K562 (cell line): ENCODE measurements around the gene AIFM3. TPM values are rescaled to one million over a fixed set of nuclear protein-coding genes. Genes with fewer than 3 reads are reported as not detected.
A peak's percentile ranks its signal among the peaks of the same experiment; 100 is the strongest.

ENCODE experiments used
- CTBP1 ChIP-seq: fragments of 450-650 bp; IDR thresholded peaks from 2 replicates; pipeline ENCODE4 v1.6.1; 2016; ENCODE audit warnings: borderline replicate concordance
- EHMT2 ChIP-seq: fragments of 450-650 bp; IDR thresholded peaks from 2 replicates; pipeline ENCODE4 v1.6.1; 2018; ENCODE audit warnings: antibody characterized with exemption
- EP400 ChIP-seq: fragments of 450-650 bp; IDR thresholded peaks from 2 replicates; pipeline ENCODE4 v1.6.1; 2017; ENCODE audit warnings: antibody characterized with exemption, mild to moderate bottlenecking, moderate library complexity
- HDAC6 ChIP-seq: IDR thresholded peaks from 2 replicates; pipeline ENCODE4 v1.6.1; 2012; ENCODE audit warnings: low read depth, mild to moderate bottlenecking, control low read depth, inconsistent platforms, low read length, moderate library complexity
- HSF4 ChIP-seq: fragments of 250-450 bp; sonication (Bioruptor Pico); IDR thresholded peaks from 2 replicates; pipeline ENCODE4 v2.1.2; 2022; ENCODE audit warnings: mild to moderate bottlenecking, moderate library complexity, borderline replicate concordance
- ILK ChIP-seq: fragments of 450-650 bp; IDR thresholded peaks from 2 replicates; pipeline ENCODE4 v1.6.1; 2016; ENCODE audit warnings: missing genetic modification characterization, low read depth, mild to moderate bottlenecking, missing compliant biosample characterization, moderate library complexity, borderline replicate concordance
- PCBP1 ChIP-seq: fragments of 200-400 bp; formaldehyde crosslinking; IDR thresholded peaks from 2 replicates; pipeline ENCODE4 v1.6.1; 2018; ENCODE audit warnings: mild to moderate bottlenecking, low read depth, low read length; ENCODE audit not compliant: poor library complexity, severe bottlenecking
- PHB2 ChIP-seq: fragments of 450-650 bp; IDR thresholded peaks from 2 replicates; pipeline ENCODE4 v1.6.1; 2017; ENCODE audit warnings: low read depth
- RFX1 ChIP-seq: fragments of 450-650 bp; IDR thresholded peaks from 2 replicates; pipeline ENCODE4 v1.6.1; 2016; ENCODE audit warnings: mild to moderate bottlenecking, moderate library complexity
- SETDB1 ChIP-seq: IDR thresholded peaks from one replicate; pipeline ENCODE4 v1.6.1; 2012; ENCODE audit warnings: low read length, control low read depth, inconsistent platforms
- SMARCA4 ChIP-seq: fragments of 450-650 bp; IDR thresholded peaks from 2 replicates; pipeline ENCODE4 v1.6.1; 2016
- ZFP1 ChIP-seq: fragments of 450-650 bp; formaldehyde crosslinking; IDR thresholded peaks from 2 replicates; pipeline ENCODE4 v1.4.0; 2020; ENCODE audit warnings: mild to moderate bottlenecking, mixed read lengths
- ZNF830 ChIP-seq: fragments of 250-450 bp; sonication (Bioruptor Pico); IDR thresholded peaks from 2 replicates; pipeline ENCODE4 v1.5.0; 2021; ENCODE audit warnings: mild to moderate bottlenecking
- polyA plus RNA-seq, 8 experiments: library from polyadenylated mRNA; depleted of rRNA in 4 of 8; stranded (reverse) in 5 of 8; unstranded in 3 of 8; fragments of >200 nt; fragmentation: Nextera tagmentation in 2 of 8; fragmentation: Illumina TruSeq in 1 of 8; extraction: Ambion mirVana in 2 of 8; extraction: Trizol in 1 of 8; gene quantifications; 2 replicates each; pipeline versions ENCODE4 v1.2.1 to v1.2.3, GENCODE V29; 2011 to 2014; ENCODE audit warnings: inconsistent platforms in 1 of 8, missing spikeins in 1 of 8
- total RNA-seq, 7 experiments: library from RNA; depleted of rRNA in 6 of 7; stranded (reverse); fragments of >200 nt in 6 of 7; fragmentation: Illumina TruSeq in 2 of 7; extraction: Trizol in 2 of 7; gene quantifications; 2 replicates each; pipeline versions ENCODE4 v1.2.1 to v1.2.3, GENCODE V29; 2011 to 2021; ENCODE audit warnings: low replicate concordance in 1 of 7
- TF ChIP-seq, protein P1 (sequence below): sonication (generic); IDR thresholded peaks from 2 replicates; pipeline ENCODE4 v1.6.1; 2016
- TF ChIP-seq, protein P2 (sequence below): fragments of 250-450 bp; sonication (Bioruptor Pico); IDR thresholded peaks from 2 replicates; pipeline ENCODE4 v1.5.1; 2021; ENCODE audit warnings: mild to moderate bottlenecking
- TF ChIP-seq, protein P3 (sequence below): sonication (generic); formaldehyde crosslinking; IDR thresholded peaks from 2 replicates; pipeline ENCODE4 v1.8.1; 2023; ENCODE audit warnings: mild to moderate bottlenecking, missing genetic modification reagents
- TF ChIP-seq, protein P4 (sequence below): fragments of 450-650 bp; IDR thresholded peaks from 2 replicates; pipeline ENCODE4 v1.6.1; 2014; ENCODE audit warnings: low read depth, mild to moderate bottlenecking, moderate library complexity, borderline replicate concordance
- TF ChIP-seq, protein P5 (sequence below): fragments of 250-450 bp; sonication (Bioruptor Pico); IDR thresholded peaks from 2 replicates; pipeline ENCODE4 v1.5.0; 2021
- TF ChIP-seq, protein P6 (sequence below), 2 experiments: fragments of 250-450 bp in 1 of 2; fragments of 450-650 bp in 1 of 2; sonication (Bioruptor Pico) in 1 of 2; IDR thresholded peaks; 2 replicates each; pipeline versions ENCODE4 v1.6.1 to v1.8.0; 2016 to 2021; ENCODE audit warnings: mild to moderate bottlenecking in 2 of 2, moderate library complexity in 2 of 2, missing compliant biosample characterization in 1 of 2, missing genetic modification characterization in 1 of 2

Gene AIFM3
- total and polyA plus RNA-seq, 9 of the 15 experiments (the other 6 are each of a cell fraction or from before 2014, with no cell fraction given) = 0.03 to 0.20 (median 0.07) TPM; not detected in 1

DNA sequence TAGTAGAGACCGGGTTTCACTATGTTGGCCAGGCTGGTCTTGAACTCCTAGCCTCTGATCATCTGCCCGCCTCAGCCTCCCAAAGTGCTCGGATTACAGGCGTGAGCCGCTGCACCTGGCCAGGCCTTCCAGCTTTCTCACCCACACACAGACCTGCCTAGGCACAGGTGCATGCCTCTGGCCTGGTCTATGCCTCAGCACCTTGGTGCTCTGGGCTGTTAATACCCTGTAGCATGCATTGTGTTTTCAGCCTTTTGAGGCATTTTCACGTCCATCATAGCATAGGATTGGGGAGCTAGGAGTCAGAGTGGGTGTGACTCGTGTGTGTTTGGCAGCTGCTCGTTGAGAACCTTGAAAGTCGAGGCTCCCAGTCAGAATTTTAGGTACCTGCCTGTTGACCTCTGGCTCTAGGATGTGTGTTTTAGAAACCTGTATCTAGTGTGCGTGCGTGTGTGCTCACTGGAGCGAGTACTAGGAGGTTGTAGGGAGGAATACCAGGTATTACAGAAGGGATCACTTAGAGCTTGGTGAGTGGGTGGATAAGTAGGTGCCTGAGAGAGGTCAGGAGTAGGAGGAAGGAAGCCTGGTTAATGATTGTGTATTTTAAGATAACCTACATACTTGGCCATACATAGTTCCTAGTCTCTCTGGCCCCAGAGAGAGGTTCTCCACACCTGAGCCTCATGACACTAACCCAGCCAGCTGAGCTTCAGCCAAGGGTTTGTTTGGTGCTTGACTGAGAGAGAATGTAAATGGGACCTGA, 29.8 kb upstream of the AIFM3 start (continued):
- TF ChIP-seq, protein P1, sequence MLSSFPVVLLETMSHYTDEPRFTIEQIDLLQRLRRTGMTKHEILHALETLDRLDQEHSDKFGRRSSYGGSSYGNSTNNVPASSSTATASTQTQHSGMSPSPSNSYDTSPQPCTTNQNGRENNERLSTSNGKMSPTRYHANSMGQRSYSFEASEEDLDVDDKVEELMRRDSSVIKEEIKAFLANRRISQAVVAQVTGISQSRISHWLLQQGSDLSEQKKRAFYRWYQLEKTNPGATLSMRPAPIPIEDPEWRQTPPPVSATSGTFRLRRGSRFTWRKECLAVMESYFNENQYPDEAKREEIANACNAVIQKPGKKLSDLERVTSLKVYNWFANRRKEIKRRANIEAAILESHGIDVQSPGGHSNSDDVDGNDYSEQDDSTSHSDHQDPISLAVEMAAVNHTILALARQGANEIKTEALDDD = peak; percentile 94
- TF ChIP-seq, protein P2, sequence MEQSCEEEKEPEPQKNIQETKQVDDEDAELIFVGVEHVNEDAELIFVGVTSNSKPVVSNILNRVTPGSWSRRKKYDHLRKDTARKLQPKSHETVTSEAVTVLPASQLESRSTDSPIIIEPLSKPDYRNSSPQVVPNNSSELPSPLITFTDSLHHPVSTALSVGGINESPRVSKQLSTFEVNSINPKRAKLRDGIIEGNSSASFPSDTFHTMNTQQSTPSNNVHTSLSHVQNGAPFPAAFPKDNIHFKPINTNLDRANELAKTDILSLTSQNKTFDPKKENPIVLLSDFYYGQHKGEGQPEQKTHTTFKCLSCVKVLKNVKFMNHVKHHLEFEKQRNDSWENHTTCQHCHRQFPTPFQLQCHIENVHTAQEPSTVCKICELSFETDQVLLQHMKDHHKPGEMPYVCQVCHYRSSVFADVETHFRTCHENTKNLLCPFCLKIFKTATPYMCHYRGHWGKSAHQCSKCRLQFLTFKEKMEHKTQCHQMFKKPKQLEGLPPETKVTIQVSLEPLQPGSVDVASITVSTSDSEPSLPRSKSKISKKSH (CRISPR knock-in tag) = no peak
- no peak for TF ChIP-seq PHB2
- no peak for TF ChIP-seq HSF4 (CRISPR knock-in tag)
- TF ChIP-seq, protein P3, sequence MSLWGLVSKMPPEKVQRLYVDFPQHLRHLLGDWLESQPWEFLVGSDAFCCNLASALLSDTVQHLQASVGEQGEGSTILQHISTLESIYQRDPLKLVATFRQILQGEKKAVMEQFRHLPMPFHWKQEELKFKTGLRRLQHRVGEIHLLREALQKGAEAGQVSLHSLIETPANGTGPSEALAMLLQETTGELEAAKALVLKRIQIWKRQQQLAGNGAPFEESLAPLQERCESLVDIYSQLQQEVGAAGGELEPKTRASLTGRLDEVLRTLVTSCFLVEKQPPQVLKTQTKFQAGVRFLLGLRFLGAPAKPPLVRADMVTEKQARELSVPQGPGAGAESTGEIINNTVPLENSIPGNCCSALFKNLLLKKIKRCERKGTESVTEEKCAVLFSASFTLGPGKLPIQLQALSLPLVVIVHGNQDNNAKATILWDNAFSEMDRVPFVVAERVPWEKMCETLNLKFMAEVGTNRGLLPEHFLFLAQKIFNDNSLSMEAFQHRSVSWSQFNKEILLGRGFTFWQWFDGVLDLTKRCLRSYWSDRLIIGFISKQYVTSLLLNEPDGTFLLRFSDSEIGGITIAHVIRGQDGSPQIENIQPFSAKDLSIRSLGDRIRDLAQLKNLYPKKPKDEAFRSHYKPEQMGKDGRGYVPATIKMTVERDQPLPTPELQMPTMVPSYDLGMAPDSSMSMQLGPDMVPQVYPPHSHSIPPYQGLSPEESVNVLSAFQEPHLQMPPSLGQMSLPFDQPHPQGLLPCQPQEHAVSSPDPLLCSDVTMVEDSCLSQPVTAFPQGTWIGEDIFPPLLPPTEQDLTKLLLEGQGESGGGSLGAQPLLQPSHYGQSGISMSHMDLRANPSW = peak; percentile 91; the same call in 1 of the 2 replicates
- TF ChIP-seq, protein P4, sequence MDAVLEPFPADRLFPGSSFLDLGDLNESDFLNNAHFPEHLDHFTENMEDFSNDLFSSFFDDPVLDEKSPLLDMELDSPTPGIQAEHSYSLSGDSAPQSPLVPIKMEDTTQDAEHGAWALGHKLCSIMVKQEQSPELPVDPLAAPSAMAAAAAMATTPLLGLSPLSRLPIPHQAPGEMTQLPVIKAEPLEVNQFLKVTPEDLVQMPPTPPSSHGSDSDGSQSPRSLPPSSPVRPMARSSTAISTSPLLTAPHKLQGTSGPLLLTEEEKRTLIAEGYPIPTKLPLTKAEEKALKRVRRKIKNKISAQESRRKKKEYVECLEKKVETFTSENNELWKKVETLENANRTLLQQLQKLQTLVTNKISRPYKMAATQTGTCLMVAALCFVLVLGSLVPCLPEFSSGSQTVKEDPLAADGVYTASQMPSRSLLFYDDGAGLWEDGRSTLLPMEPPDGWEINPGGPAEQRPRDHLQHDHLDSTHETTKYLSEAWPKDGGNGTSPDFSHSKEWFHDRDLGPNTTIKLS = no peak
- TF ChIP-seq ZFP1 (CRISPR knock-in tag) = no peak
- no peak for TF ChIP-seq EP400
- no peak; the same call in 1 of the 2 replicates for TF ChIP-seq SMARCA4
- TF ChIP-seq RFX1 = no peak
- TF ChIP-seq CTBP1 = peak; percentile 35; the same call in 1 of the 2 replicates
- no peak for TF ChIP-seq ILK (tag)
- TF ChIP-seq SETDB1 = no peak
- no peak for TF ChIP-seq PCBP1
- no peak for TF ChIP-seq EHMT2
- TF ChIP-seq ZNF830 (CRISPR knock-in tag) = peak; percentile 8; the same call in 1 of the 2 replicates
- TF ChIP-seq, protein P5, sequence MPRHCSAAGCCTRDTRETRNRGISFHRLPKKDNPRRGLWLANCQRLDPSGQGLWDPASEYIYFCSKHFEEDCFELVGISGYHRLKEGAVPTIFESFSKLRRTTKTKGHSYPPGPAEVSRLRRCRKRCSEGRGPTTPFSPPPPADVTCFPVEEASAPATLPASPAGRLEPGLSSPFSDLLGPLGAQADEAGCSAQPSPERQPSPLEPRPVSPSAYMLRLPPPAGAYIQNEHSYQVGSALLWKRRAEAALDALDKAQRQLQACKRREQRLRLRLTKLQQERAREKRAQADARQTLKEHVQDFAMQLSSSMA = no peak
- TF ChIP-seq HDAC6 = peak; percentile 82; the same call in 1 of the 2 replicates
- TF ChIP-seq, protein P6, sequence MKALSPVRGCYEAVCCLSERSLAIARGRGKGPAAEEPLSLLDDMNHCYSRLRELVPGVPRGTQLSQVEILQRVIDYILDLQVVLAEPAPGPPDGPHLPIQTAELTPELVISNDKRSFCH (CRISPR knock-in tag; IDR thresholded peaks at IDR 0.05) = no peak
- TF ChIP-seq, protein P6 (tag; IDR thresholded peaks at IDR 0.05) = no peak; the same call in 1 of the 2 replicates
